Left ventricle myocardium inferior (tissue), 1 donor: ENCODE data around the gene STAT5A. TPM values are rescaled to one million over a fixed set of nuclear protein-coding genes. Genes with fewer than 3 reads are reported as not detected.

Experiments
- total RNA-seq: library from RNA; stranded (reverse); fragmentation: NEBNext Ultra II Directional; extraction: Animal tissue kit (Norgen Biotek cat#: 25700); gene quantifications from one replicate; pipeline ENCODE4 v1.2.1, GENCODE V29; 2021
- donor health status: DM: no; HTN: yes; CAD: no; lungs with severe emphysema.

Gene STAT5A
- total RNA-seq, 1 donor from 2014 or later = 16.7 TPM

Other genes starting within 250 kb of the STAT5A start
- 0.63 TPM for gene C17orf113, start 237.9 kb upstream of the STAT5A start, total RNA-seq
- 0.49 TPM for gene ZNF385C, start 190.0 kb upstream of the STAT5A start, total RNA-seq
- 3.1 TPM for gene DHX58, start 175.8 kb upstream of the STAT5A start, total RNA-seq
- gene KAT2A, start 167.1 kb upstream of the STAT5A start, total RNA-seq = 25.7 TPM
- gene HSPB9, start 165.7 kb upstream of the STAT5A start, total RNA-seq = not detected
- gene RAB5C, start 133.5 kb upstream of the STAT5A start, total RNA-seq = 38.6 TPM
- 0.16 TPM for gene KCNH4, start 107.4 kb upstream of the STAT5A start, total RNA-seq
- gene HCRT, start 103.0 kb upstream of the STAT5A start, total RNA-seq = not detected
- 8.4 TPM for gene GHDC, start 94.0 kb upstream of the STAT5A start, total RNA-seq
- 30.7 TPM for gene STAT5B, start 12.1 kb upstream of the STAT5A start, total RNA-seq
- 116 TPM for gene STAT3, start 99.9 kb downstream of the STAT5A start, total RNA-seq
- gene CAVIN1, start 134.8 kb downstream of the STAT5A start, total RNA-seq = 205 TPM
- 25.6 TPM for gene ATP6V0A1, start 170.4 kb downstream of the STAT5A start, total RNA-seq
- 7.7 TPM for gene NAGLU, start 247.7 kb downstream of the STAT5A start, total RNA-seq